GM20431 (cell line): ENCODE measurements around the gene ADAM12.
"Not testable (repeated sequence)": the region's sequence is repeated elsewhere in the genome, so short reads cannot be mapped to it uniquely, and the experiment has no call there.

Experiments
- in situ Hi-C: fragments of 300-500 bp; cut with MseI, MboI; formaldehyde crosslinking; loops from one replicate; pipeline ENCODE4 v1.15.0; 2020; ENCODE audit warnings: low sequenced_read_pairs; ENCODE audit not compliant: unreplicated experiment

Gene ADAM12

GRCh38 chr10:125980521-125981035, 407.7 kb downstream of the ADAM12 start:
- in situ Hi-C loops = loop anchor here (25.0 kb wide), 1 partner anchor 1882 kb away; no protein-coding TSS in a partner anchor

GRCh38 chr10:125979976-125980375, 408.3 kb downstream of the ADAM12 start:
- in situ Hi-C loops = loop anchor here (25.0 kb wide), 1 partner anchor 1882 kb away; no protein-coding TSS in a partner anchor

GRCh38 chr10:125976960-125977605, 411.2 kb downstream of the ADAM12 start:
- in situ Hi-C loops = loop anchor here (25.0 kb wide), 1 partner anchor 1885 kb away; no protein-coding TSS in a partner anchor

GRCh38 chr10:125970077-125970630, 418.1 kb downstream of the ADAM12 start:
- in situ Hi-C loops = not testable (repeated sequence)

- in situ Hi-C loops = no loop called here
Measured at GRCh38 chr10:125967533-125967932, 420.7 kb downstream of the ADAM12 start.

GRCh38 chr10:125964558-125964957, 423.7 kb downstream of the ADAM12 start:
- in situ Hi-C loops = no loop called here
